WTC11 (cell line): ENCODE measurements around the gene RYR3. TPM values are rescaled to one million over a fixed set of nuclear protein-coding genes. Genes with fewer than 3 reads are reported as not detected.

Experiments
- ATAC-seq: fragments of 200-7000 bp; cut with Tn5 transposase; 2 replicates; pipeline ENCODE4 v1.10.0; 2021; ENCODE audit warnings: mild to moderate bottlenecking, moderate library complexity
- CTCF ChIA-PET: fragments of 300-600 bp; sonication (Branson Sonifier 250); formaldehyde crosslinking; loops from one replicate; lab custom pipeline; 2021; ENCODE audit warnings: antibody characterized with exemption; lab: Charles Lee
- POLR2A ChIA-PET: fragments of 350-600 bp; sonication (Branson Sonifier 250); formaldehyde crosslinking; loops from one replicate; lab custom pipeline; 2021; ENCODE audit warnings: antibody characterized with exemption; lab: Charles Lee
- DNase-seq: peaks from one replicate; pipeline ENCODE4 v3.0.0; 2021; ENCODE audit warnings: low spot score
- H3K27ac Mint-ChIP-seq: 2 replicates; pipeline ENCODE4 v1.8.0; 2021; ENCODE audit warnings: mixed read lengths
- H3K27me3 Mint-ChIP-seq: 2 replicates; pipeline ENCODE4 v1.8.0; 2021; ENCODE audit warnings: low read depth, mild to moderate bottlenecking, moderate library complexity, mixed read lengths
- H3K36me3 Mint-ChIP-seq: 2 replicates; pipeline ENCODE4 v1.8.0; 2021; ENCODE audit warnings: mixed read lengths
- H3K4me1 Mint-ChIP-seq: 2 replicates; pipeline ENCODE4 v1.8.0; 2022; ENCODE audit warnings: mixed read lengths
- H3K4me3 Mint-ChIP-seq: 2 replicates; pipeline ENCODE4 v1.8.0; 2021; ENCODE audit warnings: mild to moderate bottlenecking, moderate library complexity, mixed read lengths
- H3K9me3 Mint-ChIP-seq: 2 replicates; pipeline ENCODE4 v1.8.0; 2021; ENCODE audit warnings: mixed read lengths
- ETV6 ChIP-seq: sonication (generic); formaldehyde crosslinking; IDR thresholded peaks from 2 replicates; pipeline ENCODE4 v1.8.1; 2022; ENCODE audit warnings: mild to moderate bottlenecking, missing genetic modification reagents
- FOXJ3 ChIP-seq: sonication (generic); formaldehyde crosslinking; IDR thresholded peaks from 2 replicates; pipeline ENCODE4 v1.9.0; 2021; ENCODE audit warnings: missing genetic modification reagents, mild to moderate bottlenecking, borderline replicate concordance
- FOXP4 ChIP-seq: sonication (generic); formaldehyde crosslinking; IDR thresholded peaks from 2 replicates; pipeline ENCODE4 v1.8.0; 2022; ENCODE audit warnings: mild to moderate bottlenecking, missing genetic modification reagents
- GABPB1 ChIP-seq: sonication (generic); formaldehyde crosslinking; IDR thresholded peaks from 2 replicates; pipeline ENCODE4 v1.8.1; 2023; ENCODE audit warnings: mild to moderate bottlenecking, missing genetic modification reagents
- HMGXB4 ChIP-seq: sonication (generic); formaldehyde crosslinking; IDR thresholded peaks from 2 replicates; pipeline ENCODE4 v1.8.1; 2023; ENCODE audit warnings: mild to moderate bottlenecking, moderate library complexity, missing genetic modification reagents
- IRF2 ChIP-seq: sonication (generic); formaldehyde crosslinking; IDR thresholded peaks from 2 replicates; pipeline ENCODE4 v1.8.0; 2022; ENCODE audit warnings: low read depth, missing genetic modification reagents, borderline replicate concordance
- MYBL2 ChIP-seq: sonication (generic); formaldehyde crosslinking; IDR thresholded peaks from 2 replicates; pipeline ENCODE4 v1.8.1; 2023; ENCODE audit warnings: mild to moderate bottlenecking, moderate library complexity, missing genetic modification reagents
- NR2C2 ChIP-seq: sonication (generic); formaldehyde crosslinking; IDR thresholded peaks from 2 replicates; pipeline ENCODE4 v1.8.0; 2022; ENCODE audit warnings: mild to moderate bottlenecking, missing genetic modification reagents
- NR3C1 ChIP-seq: sonication (generic); formaldehyde crosslinking; conservative IDR thresholded peaks from 2 replicates; pipeline ENCODE4 v1.8.1; 2023; ENCODE audit warnings: low read depth, mild to moderate bottlenecking, missing genetic modification reagents
- SMAD4 ChIP-seq: sonication (generic); formaldehyde crosslinking; IDR thresholded peaks from 2 replicates; pipeline ENCODE4 v1.8.0; 2022; ENCODE audit warnings: mild to moderate bottlenecking, missing genetic modification reagents
- SP1 ChIP-seq: sonication (generic); formaldehyde crosslinking; conservative IDR thresholded peaks from 2 replicates; pipeline ENCODE4 v1.8.1; 2022; ENCODE audit warnings: missing genetic modification reagents
- TCF7 ChIP-seq: sonication (generic); formaldehyde crosslinking; IDR thresholded peaks from 2 replicates; pipeline ENCODE4 v1.8.0; 2022; ENCODE audit warnings: mild to moderate bottlenecking, low read depth, missing genetic modification reagents, moderate library complexity
- TP53 ChIP-seq: sonication (generic); formaldehyde crosslinking; IDR thresholded peaks from 2 replicates; pipeline ENCODE4 v1.8.1; 2023; ENCODE audit warnings: mild to moderate bottlenecking, missing genetic modification reagents
- ZMAT4 ChIP-seq: fragments of 250-450 bp; sonication (Bioruptor Pico); IDR thresholded peaks from 2 replicates; pipeline ENCODE4 v1.9.0; 2021; ENCODE audit warnings: mild to moderate bottlenecking
- ZNF121 ChIP-seq: sonication (generic); formaldehyde crosslinking; IDR thresholded peaks from 2 replicates; pipeline ENCODE4 v1.8.0; 2023; ENCODE audit warnings: missing genetic modification reagents
- ZNF416 ChIP-seq: fragments of 250-450 bp; sonication (Bioruptor Pico); IDR thresholded peaks from 2 replicates; pipeline ENCODE4 v1.9.0; 2021; ENCODE audit warnings: mild to moderate bottlenecking, inconsistent platforms
- ZNF425 ChIP-seq: fragments of 250-450 bp; sonication (Bioruptor Pico); conservative IDR thresholded peaks from 2 replicates; pipeline ENCODE4 v1.9.0; 2021; ENCODE audit warnings: mild to moderate bottlenecking
- total RNA-seq: library from RNA; stranded (reverse); gene quantifications from 3 replicates; pipeline ENCODE4 v1.2.3, GENCODE V29; 2021
- TF ChIP-seq, protein P1 (sequence below): sonication (generic); formaldehyde crosslinking; IDR thresholded peaks from 2 replicates; pipeline ENCODE4 v1.8.1; 2023; ENCODE audit warnings: mild to moderate bottlenecking, missing genetic modification reagents, moderate library complexity
- TF ChIP-seq, protein P2 (sequence below): sonication (generic); formaldehyde crosslinking; IDR thresholded peaks from 2 replicates; pipeline ENCODE4 v1.8.1; 2022; ENCODE audit warnings: low read depth, missing genetic modification reagents, borderline replicate concordance
- TF ChIP-seq, protein P3 (sequence below): fragments of 250-450 bp; sonication (Bioruptor Pico); IDR thresholded peaks from 2 replicates; pipeline ENCODE4 v1.8.0; 2021; ENCODE audit warnings: mild to moderate bottlenecking
- TF ChIP-seq, protein P4 (sequence below): sonication (generic); formaldehyde crosslinking; conservative IDR thresholded peaks from 2 replicates; pipeline ENCODE4 v1.8.1; 2022; ENCODE audit warnings: mild to moderate bottlenecking, missing genetic modification reagents
- TF ChIP-seq, protein P5 (sequence below): sonication (generic); formaldehyde crosslinking; IDR thresholded peaks from 2 replicates; pipeline ENCODE4 v1.8.0; 2022; ENCODE audit warnings: mild to moderate bottlenecking, missing genetic modification reagents

RYR3 gene
- total RNA-seq, 1 experiment from 2014 or later: 1.4 TPM

GRCh38 chr15:33753012-33753411, 442.2 kb downstream of the RYR3 start (continued):
- TF ChIP-seq HMGXB4 (CRISPR knock-in tag): no peak
- no peak for TF ChIP-seq GABPB1 (CRISPR knock-in tag)

GRCh38 chr15:33754242-33754641, 443.5 kb downstream of the RYR3 start:
- no peak overlapping the region for H3K27ac Mint-ChIP-seq
- ATAC-seq (no peak), DNase-seq (no peak)
- H3K9me3 Mint-ChIP-seq: peaks cover 13% of the 10 kb centered on the region
- ChIA-PET POLR2A (no interaction called here), CTCF (no interaction called here)
- TF ChIP-seq IRF2 (CRISPR knock-in tag) (no peak), FOXJ3 (CRISPR knock-in tag) (no peak), NR3C1 (CRISPR knock-in tag) (no peak), SP1 (no peak), MYBL2 (CRISPR knock-in tag) (no peak), NR2C2 (CRISPR knock-in tag) (no peak), SMAD4 (CRISPR knock-in tag) (no peak), FOXP4 (no peak), ZMAT4 (CRISPR knock-in tag) (no peak)
- TF ChIP-seq, protein P1, sequence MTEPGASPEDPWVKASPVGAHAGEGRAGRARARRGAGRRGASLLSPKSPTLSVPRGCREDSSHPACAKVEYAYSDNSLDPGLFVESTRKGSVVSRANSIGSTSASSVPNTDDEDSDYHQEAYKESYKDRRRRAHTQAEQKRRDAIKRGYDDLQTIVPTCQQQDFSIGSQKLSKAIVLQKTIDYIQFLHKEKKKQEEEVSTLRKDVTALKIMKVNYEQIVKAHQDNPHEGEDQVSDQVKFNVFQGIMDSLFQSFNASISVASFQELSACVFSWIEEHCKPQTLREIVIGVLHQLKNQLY (CRISPR knock-in tag): no peak
- TF ChIP-seq, protein P2, sequence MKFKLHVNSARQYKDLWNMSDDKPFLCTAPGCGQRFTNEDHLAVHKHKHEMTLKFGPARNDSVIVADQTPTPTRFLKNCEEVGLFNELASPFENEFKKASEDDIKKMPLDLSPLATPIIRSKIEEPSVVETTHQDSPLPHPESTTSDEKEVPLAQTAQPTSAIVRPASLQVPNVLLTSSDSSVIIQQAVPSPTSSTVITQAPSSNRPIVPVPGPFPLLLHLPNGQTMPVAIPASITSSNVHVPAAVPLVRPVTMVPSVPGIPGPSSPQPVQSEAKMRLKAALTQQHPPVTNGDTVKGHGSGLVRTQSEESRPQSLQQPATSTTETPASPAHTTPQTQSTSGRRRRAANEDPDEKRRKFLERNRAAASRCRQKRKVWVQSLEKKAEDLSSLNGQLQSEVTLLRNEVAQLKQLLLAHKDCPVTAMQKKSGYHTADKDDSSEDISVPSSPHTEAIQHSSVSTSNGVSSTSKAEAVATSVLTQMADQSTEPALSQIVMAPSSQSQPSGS (CRISPR knock-in tag): no peak
- peaks cover 5% of the 10 kb centered on the region for H3K36me3 Mint-ChIP-seq
- no peak overlapping the region for H3K4me3 Mint-ChIP-seq
- H3K4me1 Mint-ChIP-seq: no peaks in the 10 kb centered on the region
- H3K27me3 Mint-ChIP-seq: peaks cover 2% of the 10 kb centered on the region

DNA sequence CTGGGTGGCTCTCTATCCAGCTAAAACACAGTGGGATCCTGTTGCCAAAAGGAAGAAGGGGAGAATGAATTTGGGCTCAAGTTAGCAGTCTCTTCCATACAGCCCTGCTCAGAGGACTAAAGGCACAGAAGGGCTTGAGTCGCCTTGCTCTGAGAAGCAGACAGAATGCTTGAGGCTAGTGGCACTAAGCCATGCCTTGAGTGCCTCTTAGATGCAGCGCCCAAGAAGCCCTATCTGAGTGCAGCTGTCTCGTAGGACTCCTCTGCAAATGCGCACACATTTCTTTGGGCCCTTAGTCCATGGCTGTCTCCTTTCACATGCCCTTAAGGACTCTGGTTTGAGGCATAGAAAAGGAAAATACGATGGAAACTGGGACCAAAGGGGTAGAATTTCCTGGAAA, 446.2 kb downstream of the RYR3 start:
- DNase-seq (no peak), ATAC-seq (no peak)
- H3K4me1 Mint-ChIP-seq: no peaks in the 10 kb centered on the region
- H3K9me3 Mint-ChIP-seq: peaks cover 14% of the 10 kb centered on the region
- ChIA-PET POLR2A (no interaction called here), CTCF (interaction anchor here (1.5 kb wide), 1 partner anchor 465 kb away, joined by 4 read pairs; no protein-coding TSS in a partner anchor)
- H3K27ac Mint-ChIP-seq: no peak overlapping the region
- H3K4me3 Mint-ChIP-seq: no peak overlapping the region
- H3K27me3 Mint-ChIP-seq: peaks cover 3% of the 10 kb centered on the region
- peaks cover 7% of the 10 kb centered on the region for H3K36me3 Mint-ChIP-seq
- TF ChIP-seq SMAD4 (CRISPR knock-in tag): no peak
- TF ChIP-seq, protein P3, sequence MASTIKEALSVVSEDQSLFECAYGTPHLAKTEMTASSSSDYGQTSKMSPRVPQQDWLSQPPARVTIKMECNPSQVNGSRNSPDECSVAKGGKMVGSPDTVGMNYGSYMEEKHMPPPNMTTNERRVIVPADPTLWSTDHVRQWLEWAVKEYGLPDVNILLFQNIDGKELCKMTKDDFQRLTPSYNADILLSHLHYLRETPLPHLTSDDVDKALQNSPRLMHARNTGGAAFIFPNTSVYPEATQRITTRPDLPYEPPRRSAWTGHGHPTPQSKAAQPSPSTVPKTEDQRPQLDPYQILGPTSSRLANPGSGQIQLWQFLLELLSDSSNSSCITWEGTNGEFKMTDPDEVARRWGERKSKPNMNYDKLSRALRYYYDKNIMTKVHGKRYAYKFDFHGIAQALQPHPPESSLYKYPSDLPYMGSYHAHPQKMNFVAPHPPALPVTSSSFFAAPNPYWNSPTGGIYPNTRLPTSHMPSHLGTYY (CRISPR knock-in tag): no peak
- TF ChIP-seq, protein P4, sequence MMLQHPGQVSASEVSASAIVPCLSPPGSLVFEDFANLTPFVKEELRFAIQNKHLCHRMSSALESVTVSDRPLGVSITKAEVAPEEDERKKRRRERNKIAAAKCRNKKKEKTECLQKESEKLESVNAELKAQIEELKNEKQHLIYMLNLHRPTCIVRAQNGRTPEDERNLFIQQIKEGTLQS (CRISPR knock-in tag): no peak
- TF ChIP-seq ZNF121 (CRISPR knock-in tag): no peak
- TF ChIP-seq TP53 (CRISPR knock-in tag): no peak
- no peak for TF ChIP-seq ZMAT4 (CRISPR knock-in tag)
- TF ChIP-seq NR2C2 (CRISPR knock-in tag): no peak
- TF ChIP-seq TCF7 (CRISPR knock-in tag): no peak
- TF ChIP-seq ZNF425: no peak
- TF ChIP-seq NR3C1 (CRISPR knock-in tag): no peak
- no peak for TF ChIP-seq ETV6 (CRISPR knock-in tag)
- TF ChIP-seq, protein P5, sequence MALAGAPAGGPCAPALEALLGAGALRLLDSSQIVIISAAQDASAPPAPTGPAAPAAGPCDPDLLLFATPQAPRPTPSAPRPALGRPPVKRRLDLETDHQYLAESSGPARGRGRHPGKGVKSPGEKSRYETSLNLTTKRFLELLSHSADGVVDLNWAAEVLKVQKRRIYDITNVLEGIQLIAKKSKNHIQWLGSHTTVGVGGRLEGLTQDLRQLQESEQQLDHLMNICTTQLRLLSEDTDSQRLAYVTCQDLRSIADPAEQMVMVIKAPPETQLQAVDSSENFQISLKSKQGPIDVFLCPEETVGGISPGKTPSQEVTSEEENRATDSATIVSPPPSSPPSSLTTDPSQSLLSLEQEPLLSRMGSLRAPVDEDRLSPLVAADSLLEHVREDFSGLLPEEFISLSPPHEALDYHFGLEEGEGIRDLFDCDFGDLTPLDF: no peak
- no peak for TF ChIP-seq ZNF416 (CRISPR knock-in tag)
